HL-60/S4 treated with phorbol 12-myristate 13-acetate at 8.2 ng/mL for 4 days and 3 days (cell line): ENCODE measurements around the gene KRT71.
"Not testable (repeated sequence)": the region's sequence is repeated elsewhere in the genome, so short reads cannot be mapped to it uniquely, and the experiment has no call there.

Source experiments
- in situ Hi-C: fragments of 300-500 bp; cut with MboI; formaldehyde crosslinking; loops from 2 replicates; pipeline ENCODE4 v1.15.0; 2022; ENCODE audit warnings: low sequenced_read_pairs

KRT71 gene

GRCh38 chr12:52501490-52501889 is 51.5 kb downstream of the KRT71 start:
- in situ Hi-C loops: no loop called here

- in situ Hi-C loops: not testable (repeated sequence)
Measured at GRCh38 chr12:52500574-52500973, 52.4 kb downstream of the KRT71 start.

DNA sequence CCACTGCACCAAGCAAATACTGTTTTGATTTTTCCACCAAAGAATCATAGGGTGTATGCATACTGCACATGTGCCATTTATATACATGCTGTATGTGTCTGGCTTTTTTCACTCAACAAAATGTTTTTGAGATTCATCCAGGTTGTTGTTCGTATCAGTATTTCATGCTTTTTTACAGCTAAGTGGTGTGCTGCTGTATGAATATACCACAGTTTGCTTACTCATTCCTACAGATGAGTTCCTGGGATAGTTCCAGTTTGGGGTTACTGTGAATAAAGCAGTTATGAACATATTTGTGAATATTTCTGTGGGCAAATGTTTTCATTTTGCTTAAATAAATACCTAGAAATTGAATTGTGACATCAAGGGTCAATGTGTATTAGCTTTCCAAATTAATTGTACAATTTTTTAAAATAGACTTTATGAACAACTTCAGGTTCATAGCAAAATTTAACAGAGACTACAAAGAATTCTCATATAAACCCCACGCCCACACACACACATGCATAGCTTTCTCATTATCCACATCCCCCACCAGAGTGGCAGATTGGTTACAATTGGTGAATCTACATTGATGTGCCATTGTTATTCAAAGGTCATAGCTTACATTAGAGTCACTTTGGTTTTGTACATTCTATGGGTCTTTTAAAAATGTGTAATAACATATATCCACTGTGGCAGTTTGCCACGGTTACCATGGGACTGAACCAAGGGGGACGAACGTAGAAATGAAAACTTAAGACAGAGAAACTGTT is 53.0 kb downstream of the KRT71 start:
- in situ Hi-C loops: no loop called here

- in situ Hi-C loops: no loop called here
Measured at GRCh38 chr12:52498946-52499345, 54.0 kb downstream of the KRT71 start.

DNA sequence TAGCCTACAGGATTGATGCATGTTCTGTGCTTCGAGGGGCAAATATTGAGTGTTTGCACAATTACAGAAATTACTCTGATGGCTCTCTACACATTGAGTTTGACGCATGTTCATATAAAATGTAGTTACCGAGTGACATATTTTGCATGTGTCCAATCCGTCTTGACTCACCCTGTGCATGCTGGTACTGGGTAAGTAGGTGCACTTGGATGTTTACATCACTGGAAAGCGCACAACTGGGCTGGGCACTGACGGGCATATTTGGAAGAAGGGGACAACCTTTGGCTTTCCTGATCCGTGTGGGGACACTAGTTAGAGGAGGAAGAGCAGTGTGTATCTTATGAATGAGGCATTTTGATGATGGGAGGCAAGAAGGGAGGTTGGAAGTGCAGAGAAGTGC is 55.0 kb downstream of the KRT71 start:
- in situ Hi-C loops: no loop called here

- in situ Hi-C loops: no loop called here
Measured at GRCh38 chr12:52496590-52497071, 56.3 kb downstream of the KRT71 start.

DNA sequence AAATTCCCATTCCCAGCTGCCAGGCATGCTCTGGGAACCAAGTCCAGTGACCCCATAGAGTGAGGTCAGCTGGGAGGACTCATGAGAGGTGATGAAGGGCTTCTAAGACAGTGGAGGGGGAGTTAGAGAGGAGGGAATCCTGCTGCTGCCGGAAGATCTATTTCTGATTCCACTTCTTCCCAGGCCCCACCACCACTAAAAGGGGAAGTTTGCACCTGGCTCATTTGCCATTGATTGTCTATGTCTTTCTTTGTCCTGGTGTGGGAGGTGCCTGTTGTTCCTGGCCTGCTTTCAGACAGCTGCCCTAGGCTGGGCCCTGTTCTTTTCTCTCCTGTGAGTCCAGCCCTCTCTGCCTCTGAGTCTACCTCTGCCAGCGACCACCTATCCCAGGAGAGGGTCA is 56.9 kb downstream of the KRT71 start:
- in situ Hi-C loops: no loop called here

- in situ Hi-C loops: no loop called here
Measured at GRCh38 chr12:52495389-52495788, 57.6 kb downstream of the KRT71 start.

DNA sequence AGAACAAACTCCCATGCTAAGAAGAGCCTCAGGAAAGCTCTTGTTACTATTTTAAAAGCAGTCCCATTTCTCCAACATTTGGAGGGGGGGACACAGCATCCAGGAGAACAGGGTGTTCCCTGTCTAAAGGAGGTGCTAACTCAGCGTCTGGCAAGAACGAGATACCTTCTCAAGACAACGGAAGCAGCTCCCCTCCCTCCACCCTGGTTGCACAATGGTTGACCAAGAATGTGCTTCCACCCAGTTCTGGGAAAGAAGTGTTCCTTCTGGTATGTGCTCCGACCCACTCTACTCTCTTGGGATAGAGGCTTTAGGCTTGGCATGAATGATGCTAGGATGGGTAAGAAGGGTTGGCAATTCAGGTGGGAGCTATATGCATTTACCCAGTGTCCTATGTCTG is 58.4 kb downstream of the KRT71 start:
- in situ Hi-C loops: no loop called here

- in situ Hi-C loops: no loop called here
Measured at GRCh38 chr12:52494100-52494499, 58.8 kb downstream of the KRT71 start.
